ENCODE results near the gene GABRA5.

- TF ChIP-seq CTCF (IDR thresholded peaks at IDR 0.05; ENCODE audit: insufficient read depth, low read length): no peak
- TF ChIP-seq SPI1 (IDR thresholded peaks at IDR 0.05; ENCODE audit: borderline replicate concordance, low read depth): no peak
Measured at GRCh38 chr15:26869628-26870027, 2.8 kb downstream of the GABRA5 start.

All from HL-60 (cell line).